HG02798 (cell line): Measurements from ENCODE around the gene DIP2C.
"Not testable (repeated sequence)": the region's sequence is repeated elsewhere in the genome, so short reads cannot be mapped to it uniquely, and the experiment has no call there.

Experiments used
- ATAC-seq: cut with Tn5 transposase; IDR thresholded peaks from one replicate; pipeline ENCODE4 v1.9.1; 2021; ENCODE audit warnings: mild to moderate bottlenecking; ENCODE audit not compliant: unreplicated experiment, poor library complexity

Gene DIP2C

DNA sequence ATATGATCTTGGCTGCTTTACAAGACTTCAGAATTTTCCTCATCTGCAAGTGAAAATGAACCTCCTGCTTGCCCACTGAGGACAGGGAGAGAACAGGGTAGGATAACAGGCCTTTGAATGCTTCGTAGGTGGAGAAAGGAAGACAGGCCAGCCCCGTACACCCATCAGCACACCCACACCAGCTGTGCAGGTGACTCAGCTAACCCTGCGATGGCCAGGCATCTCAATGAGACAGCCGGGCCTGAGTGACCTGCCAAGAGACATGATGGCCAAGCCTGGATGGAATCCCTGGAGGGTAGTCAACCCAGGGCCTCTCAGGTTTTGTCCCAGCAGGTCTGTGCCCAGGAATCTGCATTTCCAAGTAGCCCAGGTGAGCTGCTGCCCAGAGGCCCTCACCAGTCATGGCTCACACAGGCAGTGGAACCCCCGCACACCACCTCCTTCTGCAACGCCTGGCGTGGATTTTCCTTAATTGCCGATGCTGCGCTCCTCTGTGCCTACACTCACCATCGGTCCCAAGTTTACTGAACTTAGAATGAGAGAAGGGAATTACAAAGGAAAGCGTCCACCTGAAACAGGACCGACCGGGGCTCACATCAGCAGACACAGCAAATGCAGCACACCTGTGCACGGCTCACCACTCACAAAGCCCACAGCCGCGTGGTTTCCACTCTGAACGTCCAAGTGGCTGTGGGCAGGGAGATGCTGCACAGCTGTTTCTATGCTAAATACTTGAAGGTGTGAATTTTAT lies 163.7 kb downstream of the DIP2C start:
- ATAC-seq = no peak

GRCh38 chr10:523925-524324 lies 165.5 kb downstream of the DIP2C start:
- ATAC-seq = no peak

GRCh38 chr10:522350-522749 lies 167.1 kb downstream of the DIP2C start:
- ATAC-seq = no peak

GRCh38 chr10:521261-522250 lies 167.9 kb downstream of the DIP2C start:
- no peak for ATAC-seq

DNA sequence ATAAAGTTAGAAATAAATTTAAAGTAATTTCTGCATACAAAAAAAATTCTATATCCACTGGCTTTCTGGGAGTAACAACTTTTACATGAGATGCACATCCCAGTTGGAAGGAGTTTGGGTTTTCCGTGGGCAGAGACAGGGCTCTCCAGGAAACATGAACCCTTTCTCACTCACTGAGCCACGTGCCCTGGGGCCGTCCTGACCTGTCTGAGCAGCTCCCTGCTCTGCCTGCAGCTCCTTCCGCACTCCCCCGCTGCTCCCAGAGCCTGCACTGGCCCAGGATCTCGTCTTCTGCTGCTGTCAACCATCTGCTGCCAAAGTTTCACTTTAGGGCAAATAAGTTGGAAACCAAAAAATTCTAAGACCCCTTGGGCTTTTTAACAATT lies 169.1 kb downstream of the DIP2C start:
- ATAC-seq = no peak

- no peak for ATAC-seq
Observed at GRCh38 chr10:519716-520401, 169.6 kb downstream of the DIP2C start.

GRCh38 chr10:519055-519715 lies 170.3 kb downstream of the DIP2C start:
- ATAC-seq = no peak

DNA sequence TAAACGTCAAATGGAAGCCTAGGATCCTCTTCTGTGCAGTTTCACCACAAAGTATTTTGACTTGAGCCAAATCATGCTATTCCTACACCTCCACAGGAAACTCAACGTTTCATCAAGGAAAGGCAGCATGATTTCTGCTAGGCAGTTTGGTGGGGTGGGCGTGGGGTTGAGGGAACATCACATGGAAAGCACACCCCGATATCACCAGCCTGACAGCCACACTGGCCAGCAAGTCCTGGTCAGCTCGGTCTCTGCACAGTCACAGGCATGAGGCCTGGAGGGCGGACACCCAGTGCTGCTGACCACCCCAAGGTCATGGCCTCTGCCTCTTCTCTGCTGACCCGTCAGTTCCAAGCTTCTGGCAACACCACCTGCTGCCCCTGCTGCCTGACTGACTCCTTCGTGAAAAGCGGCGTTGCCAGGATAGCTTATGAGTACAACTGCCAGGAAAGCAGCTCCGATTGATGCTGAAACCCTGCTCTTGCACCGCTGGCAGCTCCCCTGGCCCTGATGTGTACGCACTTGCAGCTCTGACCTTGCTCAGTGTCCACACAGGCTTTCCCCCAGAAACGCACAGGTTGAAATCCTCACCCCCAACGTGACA lies 171.5 kb downstream of the DIP2C start:
- ATAC-seq = no peak

DNA sequence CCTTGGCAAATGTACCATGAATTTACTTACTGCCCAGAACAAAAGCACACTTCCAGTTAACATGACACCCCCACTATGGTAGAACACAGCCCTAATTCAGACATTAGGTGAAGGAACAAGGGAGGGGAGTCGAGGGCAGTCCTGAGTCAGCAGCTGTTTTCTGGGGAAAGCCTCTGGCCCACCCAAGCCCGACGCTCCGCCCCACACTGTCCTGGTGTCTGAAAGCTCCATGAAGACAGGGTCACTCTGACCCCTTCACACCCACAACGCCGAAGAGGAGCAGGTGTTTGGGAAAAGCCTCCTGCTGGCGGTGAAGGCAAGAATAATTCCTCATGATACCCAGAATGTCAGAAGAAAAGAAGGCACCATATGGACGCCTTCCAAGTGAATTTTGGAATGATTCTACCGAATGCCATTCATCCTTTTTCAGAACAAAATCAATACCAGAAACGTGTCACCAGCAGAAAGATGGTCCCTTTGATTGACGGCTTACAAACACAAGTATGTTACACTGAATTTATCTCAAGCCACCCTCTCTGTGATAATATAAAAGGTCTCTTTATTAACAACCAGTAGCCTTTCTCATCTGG lies 172.1 kb downstream of the DIP2C start:
- no peak for ATAC-seq

- no peak for ATAC-seq
Observed at GRCh38 chr10:516764-517163, 172.7 kb downstream of the DIP2C start.

GRCh38 chr10:515674-516073 lies 173.8 kb downstream of the DIP2C start:
- ATAC-seq = no peak

- ATAC-seq = no peak
Observed at GRCh38 chr10:514137-514671, 175.3 kb downstream of the DIP2C start.

DNA sequence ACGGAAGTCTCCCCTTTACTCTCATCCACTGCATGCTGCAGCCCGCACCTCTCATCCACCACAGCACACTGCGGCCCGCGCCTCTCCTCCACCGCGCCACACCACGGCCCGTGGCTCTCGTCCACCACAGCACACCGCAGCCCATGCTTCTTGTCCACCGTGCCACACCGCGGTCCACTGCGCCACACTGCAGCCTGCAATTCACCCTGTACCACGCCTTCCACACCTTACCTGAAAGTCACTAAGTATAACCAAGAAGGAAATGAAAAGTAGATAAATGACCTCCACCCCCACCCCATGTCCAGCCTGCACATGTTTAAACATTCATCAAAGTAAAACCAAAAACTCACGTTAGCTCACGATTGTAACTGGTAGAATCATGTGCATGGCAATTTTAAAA lies 176.1 kb downstream of the DIP2C start:
- ATAC-seq = peak; percentile 35

DNA sequence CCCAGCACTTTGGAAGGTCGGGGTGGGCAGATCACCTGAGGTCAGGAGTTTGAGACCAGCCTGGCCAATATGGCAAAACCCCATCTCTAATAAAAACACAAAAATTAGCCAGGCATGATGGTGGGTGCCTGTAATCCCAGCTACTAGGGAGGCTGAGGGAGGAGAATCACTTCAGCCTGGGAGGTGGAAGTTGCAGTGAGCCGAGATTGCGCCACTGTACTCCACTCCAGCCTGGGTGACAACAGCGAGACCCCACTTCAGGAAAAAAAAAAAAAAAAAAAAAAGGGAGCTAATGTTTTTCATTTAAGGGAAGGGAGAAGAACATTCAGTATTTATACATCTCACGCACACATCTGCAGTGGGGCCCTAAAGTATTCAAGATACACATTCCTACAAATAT lies 176.8 kb downstream of the DIP2C start:
- ATAC-seq = not testable (repeated sequence)

- no peak for ATAC-seq
Observed at GRCh38 chr10:511849-512191, 177.6 kb downstream of the DIP2C start.

DNA sequence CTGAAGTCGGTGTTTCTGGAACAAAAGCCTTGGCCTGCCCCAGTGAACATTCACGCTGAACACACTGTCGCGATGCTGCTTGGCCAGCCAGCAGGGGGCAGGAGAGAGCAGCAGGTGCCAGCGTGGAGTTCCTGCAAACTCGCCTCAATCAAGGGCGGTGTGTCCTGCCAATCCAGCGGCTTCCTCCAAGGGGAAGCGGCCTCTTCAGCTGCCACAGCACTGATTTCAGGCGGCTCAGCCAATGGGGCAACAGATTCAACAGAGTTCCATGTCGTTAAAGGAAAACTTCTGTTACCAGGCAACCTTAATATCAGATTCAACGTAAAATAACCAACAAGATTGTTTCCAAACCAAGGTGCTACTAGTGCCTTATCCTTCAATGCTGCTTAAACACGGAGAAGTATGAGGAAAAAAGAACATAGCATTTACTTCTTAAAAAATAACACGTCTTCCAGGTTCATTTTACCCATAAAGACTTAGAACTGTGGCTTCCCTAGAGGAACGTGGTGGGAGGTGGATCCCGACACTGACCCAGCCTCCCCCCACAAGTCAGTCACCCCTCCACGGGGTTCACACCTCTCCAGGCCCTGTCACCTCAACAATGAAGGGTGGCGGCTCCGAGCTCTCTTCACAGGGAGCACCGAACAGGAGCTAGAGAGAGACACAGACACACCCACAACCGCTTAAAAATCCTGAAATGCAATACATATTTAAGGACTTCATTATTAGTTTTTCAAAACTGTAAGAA lies 178.2 kb downstream of the DIP2C start:
- peak; percentile 59 for ATAC-seq

DNA sequence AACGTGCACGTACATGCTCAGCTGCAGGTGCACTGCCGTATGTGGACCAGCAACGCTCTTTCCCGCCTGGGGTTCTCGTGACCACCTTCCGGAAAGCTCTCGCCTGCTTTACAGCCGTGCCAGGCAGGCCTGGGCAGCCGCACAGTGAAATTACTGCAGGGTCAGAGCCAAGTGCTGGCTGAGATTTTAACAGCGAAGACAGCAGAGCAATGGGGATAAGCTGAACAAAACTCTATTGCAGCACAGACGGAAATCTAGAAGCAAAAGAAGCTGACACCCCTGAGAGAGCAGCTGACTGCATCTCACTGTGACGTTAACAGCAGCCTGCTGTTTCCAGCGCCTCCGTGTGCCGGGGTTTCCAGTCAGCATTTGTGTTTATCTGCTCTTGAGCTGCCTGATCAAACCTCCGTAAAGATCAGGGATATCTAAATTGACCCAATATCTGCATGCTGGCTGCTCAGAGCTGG lies 179.0 kb downstream of the DIP2C start:
- ATAC-seq = no peak

DNA sequence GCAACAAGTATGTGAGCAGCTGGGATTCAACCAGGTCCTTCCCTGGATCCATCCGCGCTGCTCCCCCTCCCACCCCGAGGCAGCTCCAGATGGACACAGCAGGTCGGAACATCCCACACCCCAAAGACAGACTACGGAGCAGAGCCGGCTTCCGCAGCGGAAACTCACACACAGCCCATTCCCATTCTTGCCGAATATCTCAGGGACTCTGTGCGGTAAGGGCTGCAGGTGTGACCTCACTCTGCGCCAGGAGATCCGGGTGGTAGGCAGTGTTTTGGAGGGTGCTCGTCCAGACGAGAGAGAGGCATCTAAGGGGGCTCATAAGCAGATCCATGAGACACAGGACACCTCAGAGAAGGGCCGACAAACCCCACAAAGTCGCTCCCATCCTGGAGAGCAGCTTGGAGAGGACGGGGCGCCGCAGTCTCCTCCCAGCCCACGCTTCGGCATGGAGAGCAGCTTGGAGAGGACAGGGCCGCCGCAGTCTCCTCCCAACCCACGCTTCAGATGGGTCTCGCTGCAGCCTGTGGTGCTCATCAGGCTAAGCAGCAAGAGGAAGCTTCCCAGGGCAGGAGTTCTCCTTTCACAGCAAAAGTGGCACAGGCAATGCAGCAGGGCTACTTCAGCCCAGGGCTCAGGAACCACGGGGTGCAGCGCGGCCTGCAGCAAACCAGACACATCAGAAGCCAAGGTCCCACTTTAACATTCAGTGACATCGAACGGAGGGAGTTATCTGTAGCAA lies 179.9 kb downstream of the DIP2C start:
- ATAC-seq = no peak
